Measurements from ENCODE around the gene RIPOR3.

GRCh38 chr20:50654904-50655303, 36.4 kb downstream of the RIPOR3 start:
- no peak for TF ChIP-seq CTCF (IDR thresholded peaks at IDR 0.05)
- TF ChIP-seq POLR2A (IDR thresholded peaks at IDR 0.05) = no peak

Data from lower leg skin (tissue), 3 donors.